ENCODE data around the gene RNF144B. TPM values are rescaled to one million over a fixed set of nuclear protein-coding genes. Genes with fewer than 3 reads are reported as not detected.
A peak's percentile ranks its signal among the peaks of the same experiment; 100 is the strongest.
"Not testable (repeated sequence)": the region's sequence is repeated elsewhere in the genome, so short reads cannot be mapped to it uniquely, and the experiment has no call there.

Gene RNF144B
- total RNA-seq, 1 experiment from 2014 or later, result 8.1 TPM

DNA sequence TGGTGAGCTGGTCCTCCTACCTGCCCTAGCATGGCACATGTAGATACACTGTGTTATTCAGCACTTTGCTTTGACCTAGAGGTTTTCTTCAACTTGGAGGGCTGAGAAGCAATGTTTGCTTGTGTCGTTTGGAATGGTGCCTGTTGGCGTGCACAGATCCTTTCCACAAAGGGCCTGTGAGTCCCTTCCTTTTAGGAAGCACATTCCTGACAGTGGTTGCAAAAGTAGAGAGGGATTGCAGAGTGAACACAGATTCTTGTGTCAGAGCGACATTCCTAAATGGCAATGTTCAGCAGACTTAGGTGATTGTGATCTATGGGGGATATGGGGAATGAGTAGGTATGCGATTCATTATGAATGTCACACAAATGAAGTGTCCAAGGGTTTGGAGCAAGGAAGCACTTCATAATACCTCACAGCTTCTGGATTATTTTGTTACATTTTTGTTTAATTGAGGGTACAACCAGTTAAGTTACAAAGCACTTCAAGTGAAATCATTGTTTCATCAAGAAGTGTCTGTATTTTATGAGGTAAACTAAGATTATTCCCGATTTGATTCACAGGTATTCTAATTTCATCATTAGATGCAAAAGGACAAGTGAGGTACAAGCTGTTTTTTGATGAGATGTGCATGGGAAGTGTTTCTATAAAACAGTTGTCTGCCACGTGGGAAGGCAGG is 713 bp upstream of the RNF144B start:
- H3K27ac ChIP-seq, result no peak overlapping the region
- no peaks in the 10 kb centered on the region for H3K27me3 ChIP-seq (replicated peaks)
- H3K4me3 ChIP-seq, result peak overlapping the region; percentile 48; the same call in 1 of the 2 replicates
- no peaks in the 10 kb centered on the region for H3K9me3 ChIP-seq (replicated peaks)
- no peaks in the 10 kb centered on the region for H3K36me3 ChIP-seq
- H3K4me1 ChIP-seq (replicated peaks), result peaks cover 40% of the 10 kb centered on the region
- DNase-seq (ENCODE audit: low read depth in 1 of 2, low spot score in 2 of 2), result no peak

DNA sequence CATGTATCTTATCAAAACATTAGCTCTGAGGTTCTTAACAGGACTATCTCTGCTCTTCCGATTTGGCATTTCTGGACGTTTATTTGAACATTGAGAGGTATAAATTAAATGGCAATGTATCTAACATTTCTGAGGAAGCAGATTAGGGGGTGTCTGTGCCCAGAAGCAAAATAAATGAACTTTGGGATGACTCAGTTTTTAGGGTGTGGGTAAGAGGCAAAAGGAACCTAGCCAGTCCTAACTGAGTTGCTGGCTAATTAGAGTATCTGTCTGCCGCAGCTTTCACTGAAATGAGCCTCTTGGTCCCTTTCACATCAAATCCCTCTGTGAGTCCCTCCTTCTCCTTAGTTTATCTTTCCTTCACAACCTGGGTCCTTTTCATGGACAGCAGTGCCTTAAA is 1.1 kb downstream of the RNF144B start:
- H3K27me3 ChIP-seq (replicated peaks), result no peaks in the 10 kb centered on the region
- H3K4me3 ChIP-seq, result peak overlapping the region; percentile 48
- peaks cover 41% of the 10 kb centered on the region for H3K4me1 ChIP-seq (replicated peaks)
- peak overlapping the region; percentile 69 for H3K27ac ChIP-seq
- DNase-seq (ENCODE audit: low read depth in 1 of 2, low spot score in 2 of 2), result peak in 1 of 2 experiments; percentile 40
- no peaks in the 10 kb centered on the region for H3K9me3 ChIP-seq (replicated peaks)
- no peaks in the 10 kb centered on the region for H3K36me3 ChIP-seq

DNA sequence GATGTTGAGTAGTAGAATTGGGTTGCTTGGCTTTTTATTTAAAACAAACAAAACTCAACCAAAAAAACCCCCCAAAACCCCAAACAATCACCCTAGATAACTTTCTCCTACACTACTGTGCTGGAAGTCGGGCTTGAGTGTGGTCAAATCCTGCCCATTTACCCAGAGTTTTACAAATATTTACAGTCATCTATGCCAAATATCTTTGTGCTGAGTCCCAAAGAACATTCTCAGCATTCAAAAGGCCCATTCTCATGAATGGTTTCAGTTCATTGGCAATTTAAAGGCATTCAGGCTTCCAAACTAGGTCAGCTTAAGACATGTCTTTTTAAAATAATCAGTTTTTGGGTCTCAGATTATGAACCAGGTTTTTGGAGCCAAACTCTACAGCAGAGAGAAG is 1.8 kb downstream of the RNF144B start:
- Histone ChIP-seq H3K9me3 (replicated peaks) (no peaks in the 10 kb centered on the region), H3K4me3 (peak overlapping the region; percentile 48; the same call in 1 of the 2 replicates), H3K36me3 (no peaks in the 10 kb centered on the region), H3K27me3 (replicated peaks) (no peaks in the 10 kb centered on the region), H3K27ac (peak overlapping the region; percentile 69), H3K4me1 (replicated peaks) (peaks cover 46% of the 10 kb centered on the region)
- DNase-seq (ENCODE audit: low read depth in 1 of 2, low spot score in 2 of 2), result peak in 1 of 2 experiments; percentile 74

DNA sequence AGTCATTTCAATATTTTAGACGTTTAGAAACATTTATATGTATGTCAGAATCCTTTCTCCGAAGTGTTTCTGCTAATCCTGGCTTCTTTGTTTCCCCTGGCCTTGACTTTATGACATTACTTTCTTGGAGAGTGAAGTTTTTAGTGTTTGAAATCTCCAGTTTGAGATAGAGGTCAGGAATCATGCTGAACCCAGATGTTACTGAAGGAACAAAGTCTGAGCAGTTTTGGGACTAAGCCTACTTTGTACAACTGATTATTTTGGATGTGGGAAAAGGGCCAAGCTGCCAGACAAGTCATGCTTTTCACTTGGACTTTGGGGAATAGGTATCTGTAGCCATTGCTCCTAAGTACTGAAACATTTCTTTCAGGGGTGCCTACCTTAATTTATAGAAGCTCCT is 2.3 kb downstream of the RNF144B start:
- Histone ChIP-seq H3K9me3 (replicated peaks) (no peaks in the 10 kb centered on the region), H3K27me3 (replicated peaks) (no peaks in the 10 kb centered on the region), H3K4me3 (no peak overlapping the region), H3K4me1 (replicated peaks) (peaks cover 46% of the 10 kb centered on the region), H3K36me3 (no peaks in the 10 kb centered on the region), H3K27ac (peak overlapping the region; percentile 69)
- DNase-seq (ENCODE audit: low read depth in 1 of 2, low spot score in 2 of 2), result no peak

DNA sequence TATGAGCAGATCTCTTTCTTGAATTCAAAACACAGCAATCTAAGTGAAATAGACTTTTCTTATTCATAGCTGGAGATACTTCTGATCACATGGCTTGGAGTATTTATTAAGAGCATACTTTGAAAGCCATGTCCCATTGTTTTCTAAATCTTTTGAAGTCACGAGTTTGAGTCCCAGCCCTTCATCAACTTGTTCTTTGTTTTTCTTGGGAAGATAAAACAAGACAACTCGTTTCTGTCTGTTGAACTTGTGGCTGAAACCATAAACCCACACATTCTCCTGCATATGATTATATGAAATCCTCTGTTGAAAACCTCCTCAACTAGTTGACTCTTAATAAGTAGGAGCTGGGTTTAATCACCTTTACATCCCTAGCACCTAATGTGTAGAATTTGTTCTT is 3.3 kb downstream of the RNF144B start:
- Histone ChIP-seq H3K36me3 (no peaks in the 10 kb centered on the region), H3K4me1 (replicated peaks) (peaks cover 52% of the 10 kb centered on the region), H3K27ac (no peak overlapping the region; the same call in 1 of the 2 replicates), H3K9me3 (replicated peaks) (no peaks in the 10 kb centered on the region), H3K27me3 (replicated peaks) (no peaks in the 10 kb centered on the region), H3K4me3 (no peak overlapping the region)
- peak in 1 of 2 experiments; percentile 31 for DNase-seq (ENCODE audit: low read depth in 1 of 2, low spot score in 2 of 2)

DNA sequence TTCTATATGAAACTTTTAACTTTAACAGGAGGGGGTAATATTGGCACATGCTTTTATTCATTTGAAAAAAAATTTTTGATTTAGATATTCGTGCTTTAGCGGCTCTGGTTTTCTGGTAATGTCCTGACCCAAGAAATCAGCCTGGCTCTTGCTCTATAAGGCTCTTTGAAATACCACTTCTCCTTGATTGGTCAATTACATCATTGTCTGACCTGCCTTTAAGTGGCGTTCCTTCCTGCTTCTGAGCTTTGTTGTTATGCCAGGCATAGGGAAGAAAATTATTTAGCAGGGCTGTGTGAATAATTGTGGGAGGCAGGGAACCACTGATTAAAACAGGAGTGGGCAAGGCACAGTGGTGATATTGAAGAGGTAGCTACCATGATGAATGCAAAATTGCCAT is 3.9 kb downstream of the RNF144B start:
- Histone ChIP-seq H3K36me3 (no peaks in the 10 kb centered on the region), H3K9me3 (replicated peaks) (no peaks in the 10 kb centered on the region), H3K27me3 (replicated peaks) (no peaks in the 10 kb centered on the region), H3K4me1 (replicated peaks) (peaks cover 58% of the 10 kb centered on the region), H3K27ac (no peak overlapping the region), H3K4me3 (no peak overlapping the region)
- DNase-seq (ENCODE audit: low read depth in 1 of 2, low spot score in 2 of 2), result no peak

DNA sequence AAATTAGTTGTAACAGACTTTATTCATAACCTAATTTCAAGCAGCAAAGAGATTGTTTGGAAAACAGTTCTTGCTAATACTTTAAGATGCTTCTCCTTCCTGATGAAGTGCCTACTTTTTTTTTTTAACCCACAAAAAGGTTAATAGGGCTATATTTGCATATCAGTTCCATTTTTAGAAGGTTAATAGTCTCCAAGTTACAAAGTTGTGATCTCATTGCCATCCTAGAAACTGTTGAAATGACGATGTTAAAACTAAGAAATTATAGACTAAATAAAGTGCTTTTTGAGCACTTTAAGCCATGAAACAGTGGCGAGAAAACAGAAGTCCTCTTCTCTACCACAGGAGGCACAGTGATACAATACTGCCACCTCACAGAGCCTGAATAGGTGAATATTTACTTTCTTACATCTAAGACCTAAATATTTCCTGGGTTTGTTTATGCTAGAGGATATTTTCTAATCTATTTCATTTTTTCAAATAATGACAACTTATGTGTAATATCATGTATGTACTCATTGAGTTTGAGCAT is 5.3 kb downstream of the RNF144B start:
- no peak for DNase-seq (ENCODE audit: low read depth in 1 of 2, low spot score in 2 of 2)
- Histone ChIP-seq H3K27me3 (replicated peaks) (no peaks in the 10 kb centered on the region), H3K4me3 (no peak overlapping the region), H3K27ac (no peak overlapping the region), H3K36me3 (no peaks in the 10 kb centered on the region), H3K4me1 (replicated peaks) (peaks cover 52% of the 10 kb centered on the region), H3K9me3 (replicated peaks) (no peaks in the 10 kb centered on the region)

DNA sequence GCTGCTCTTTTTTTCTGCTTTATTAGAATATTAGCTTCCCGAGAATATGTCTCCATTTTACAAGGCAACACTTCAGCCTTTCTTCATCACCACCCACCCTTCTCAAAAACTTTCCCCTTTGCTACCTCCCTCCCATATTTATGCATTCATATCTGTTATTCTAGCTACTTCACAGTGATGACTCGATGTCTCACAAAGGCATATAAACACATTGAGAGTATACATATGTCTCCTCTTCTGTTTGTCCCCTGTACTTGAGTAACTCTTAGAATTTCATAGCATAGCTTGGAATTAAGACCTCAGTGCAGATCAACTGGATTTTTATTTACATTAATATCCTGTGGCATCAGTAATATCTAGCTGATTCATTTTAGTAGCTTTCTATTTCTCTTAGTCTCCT is 6.5 kb downstream of the RNF144B start:
- no peak overlapping the region for H3K4me3 ChIP-seq
- H3K4me1 ChIP-seq (replicated peaks), result peaks cover 44% of the 10 kb centered on the region

DNA sequence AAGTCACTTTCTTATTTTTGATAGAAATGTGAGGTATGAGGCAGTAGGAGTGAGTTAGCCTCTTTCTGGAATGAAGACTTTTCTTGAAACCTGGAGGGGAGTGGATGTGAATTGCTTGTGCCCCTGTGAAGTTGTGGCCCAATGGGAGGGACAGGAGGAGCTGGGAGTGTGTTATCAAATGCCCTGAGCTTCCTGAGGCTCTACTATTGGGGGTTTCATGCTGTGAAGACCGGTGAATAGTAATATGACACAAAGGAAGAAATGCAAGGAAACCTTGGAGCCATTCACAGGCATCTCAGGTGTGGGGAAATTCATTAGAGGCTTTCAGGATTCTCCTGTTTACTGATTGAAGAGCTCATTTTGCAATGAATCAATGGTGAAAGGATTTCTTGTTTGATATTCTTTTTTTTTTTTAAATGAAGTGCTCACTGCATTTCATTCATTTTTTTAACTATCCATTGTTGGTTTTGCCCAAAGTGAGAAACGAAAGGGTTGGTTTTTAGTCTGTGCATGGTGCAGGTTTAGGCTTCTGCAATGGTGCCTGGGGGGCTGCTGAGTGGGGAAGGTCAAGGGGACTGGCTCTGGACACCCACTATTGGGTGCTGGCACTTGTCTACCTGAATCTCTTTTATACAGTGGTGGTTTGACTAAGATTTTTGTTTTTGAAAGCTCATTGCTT is 8.2 kb downstream of the RNF144B start:
- H3K9me3 ChIP-seq (replicated peaks), result no peaks in the 10 kb centered on the region
- no peak overlapping the region for H3K4me3 ChIP-seq
- peaks cover 6% of the 10 kb centered on the region for H3K36me3 ChIP-seq
- H3K27me3 ChIP-seq (replicated peaks), result no peaks in the 10 kb centered on the region
- H3K4me1 ChIP-seq (replicated peaks), result peaks cover 30% of the 10 kb centered on the region
- no peak for DNase-seq (ENCODE audit: low read depth in 1 of 2, low spot score in 2 of 2)
- H3K27ac ChIP-seq, result 0 out of 2 replicates have a peak overlapping the region, but pooled peaks have one; percentile 16

More for the DNA sequence above, 6.5 kb downstream of the RNF144B start:
- Histone ChIP-seq H3K36me3 (no peaks in the 10 kb centered on the region; the same call in 1 of the 2 replicates), H3K27me3 (replicated peaks) (no peaks in the 10 kb centered on the region), H3K9me3 (replicated peaks) (no peaks in the 10 kb centered on the region), H3K27ac (no peak overlapping the region)
- DNase-seq (ENCODE audit: low read depth in 1 of 2, low spot score in 2 of 2), result no peak

DNA sequence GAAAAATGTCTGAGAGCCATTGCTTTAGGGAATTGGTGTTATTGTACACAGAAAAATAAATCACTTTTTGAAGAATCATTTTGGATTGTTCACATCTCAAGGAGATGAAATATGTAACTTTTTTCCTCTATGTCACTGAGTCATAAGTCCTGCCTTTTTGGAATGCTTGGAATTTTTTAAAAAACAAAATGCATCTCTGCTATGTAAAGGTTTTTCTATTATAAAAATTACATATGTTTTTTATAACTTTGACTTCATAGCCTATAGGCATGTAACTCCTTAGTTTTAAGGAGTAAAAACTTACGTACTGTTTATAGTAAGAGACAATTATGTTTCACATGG is 8.7 kb downstream of the RNF144B start:
- no peaks in the 10 kb centered on the region for H3K27me3 ChIP-seq (replicated peaks)
- DNase-seq (ENCODE audit: low read depth in 1 of 2, low spot score in 2 of 2), result no peak
- H3K4me1 ChIP-seq (replicated peaks), result peaks cover 30% of the 10 kb centered on the region
- H3K4me3 ChIP-seq, result no peak overlapping the region
- no peaks in the 10 kb centered on the region for H3K9me3 ChIP-seq (replicated peaks)
- peaks cover 9% of the 10 kb centered on the region for H3K36me3 ChIP-seq
- 0 out of 2 replicates have a peak overlapping the region, but pooled peaks have one; percentile 16 for H3K27ac ChIP-seq

DNA sequence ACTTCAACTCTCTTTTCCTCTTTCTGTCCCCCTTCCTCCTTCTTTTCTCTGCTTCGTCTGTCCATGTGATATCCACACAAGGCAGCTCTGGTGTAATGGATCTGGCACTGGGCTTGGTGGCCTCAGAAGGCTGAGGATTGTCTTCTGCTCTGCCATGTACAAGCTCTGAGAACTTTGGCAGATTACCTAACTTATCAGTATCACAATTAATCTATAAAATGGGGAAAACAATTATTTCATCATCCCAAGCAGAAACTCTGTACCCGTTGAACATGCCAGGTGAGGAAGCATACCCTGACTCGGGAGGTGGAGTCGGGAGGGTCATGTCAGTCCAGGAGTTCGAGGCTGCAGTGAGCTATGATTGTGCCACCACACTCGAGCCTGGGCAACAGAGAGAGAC is 10.6 kb downstream of the RNF144B start:
- H3K9me3 ChIP-seq (replicated peaks), result no peaks in the 10 kb centered on the region
- no peak for DNase-seq (ENCODE audit: low read depth in 1 of 2, low spot score in 2 of 2)

DNA sequence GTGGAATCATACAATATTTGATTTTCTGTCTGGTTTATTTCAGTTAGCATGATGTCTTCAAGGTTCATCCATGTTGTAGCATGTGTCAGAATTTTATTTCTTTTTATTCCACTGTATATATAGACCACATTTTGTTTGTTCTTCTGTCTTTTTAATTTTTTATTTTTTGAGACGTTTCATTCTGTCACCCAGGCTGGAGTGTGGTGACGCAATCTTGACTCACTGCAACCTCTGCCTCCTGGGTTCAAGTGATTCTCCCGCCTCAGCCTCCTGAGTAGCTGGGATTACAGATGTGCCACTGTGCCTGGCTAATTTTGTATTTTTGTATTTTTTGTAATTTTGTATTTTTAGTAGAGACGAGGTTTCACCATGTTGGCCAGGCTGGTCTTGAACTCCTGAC is 11.1 kb downstream of the RNF144B start:
- not testable (repeated sequence) for H3K27ac ChIP-seq; H3K9me3 ChIP-seq (replicated peaks); DNase-seq (ENCODE audit: low read depth in 1 of 2, low spot score in 2 of 2); H3K4me3 ChIP-seq; H3K27me3 ChIP-seq (replicated peaks)
- H3K4me1 ChIP-seq (replicated peaks), result peaks cover 37% of the 10 kb centered on the region
- H3K36me3 ChIP-seq, result peaks cover 15% of the 10 kb centered on the region

More for the DNA sequence above, 10.6 kb downstream of the RNF144B start:
- H3K36me3 ChIP-seq, result peaks cover 15% of the 10 kb centered on the region
- no peak overlapping the region for H3K4me3 ChIP-seq
- no peak overlapping the region for H3K27ac ChIP-seq
- H3K4me1 ChIP-seq (replicated peaks), result peaks cover 37% of the 10 kb centered on the region
- no peaks in the 10 kb centered on the region for H3K27me3 ChIP-seq (replicated peaks)

DNA sequence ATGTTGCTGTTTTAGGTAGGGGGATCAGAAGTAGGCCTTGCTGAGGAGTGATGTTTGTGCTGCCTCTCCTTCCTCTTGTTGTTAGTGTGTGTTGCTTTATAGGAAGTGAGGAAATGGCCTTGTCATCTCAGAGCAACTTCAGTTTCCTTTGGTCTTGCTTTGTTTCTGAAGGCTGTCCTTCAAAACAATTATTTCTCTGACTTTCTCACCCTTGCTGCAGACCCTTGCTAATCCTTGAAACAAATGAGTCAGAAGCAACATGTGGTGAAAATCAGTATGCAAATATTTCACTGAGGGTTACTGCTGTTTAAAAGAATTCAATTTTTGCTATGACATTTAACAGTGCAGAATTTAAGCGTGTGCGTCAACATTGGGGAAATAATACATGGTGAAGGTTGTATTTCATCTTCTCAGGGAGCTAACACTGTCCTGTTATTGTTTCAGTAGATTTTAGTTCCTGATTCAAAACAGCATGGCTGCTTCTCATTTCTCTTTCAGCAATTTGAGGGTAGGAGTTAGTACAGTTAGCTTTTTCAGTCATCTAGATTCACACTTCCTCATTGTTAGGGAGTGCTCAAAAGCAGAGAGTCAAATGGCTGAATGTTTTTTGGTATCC is 13.8 kb downstream of the RNF144B start:
- peaks cover 29% of the 10 kb centered on the region for H3K4me1 ChIP-seq (replicated peaks)
- H3K27me3 ChIP-seq (replicated peaks), result no peaks in the 10 kb centered on the region
- DNase-seq (ENCODE audit: low read depth in 1 of 2, low spot score in 2 of 2), result peak in 1 of 2 experiments; percentile 53
- peaks cover 4% of the 10 kb centered on the region; the same call in 1 of the 2 replicates for H3K9me3 ChIP-seq (replicated peaks)
- peak overlapping the region; percentile 71 for H3K27ac ChIP-seq
- peaks cover 20% of the 10 kb centered on the region for H3K36me3 ChIP-seq
- H3K4me3 ChIP-seq, result no peak overlapping the region

DNA sequence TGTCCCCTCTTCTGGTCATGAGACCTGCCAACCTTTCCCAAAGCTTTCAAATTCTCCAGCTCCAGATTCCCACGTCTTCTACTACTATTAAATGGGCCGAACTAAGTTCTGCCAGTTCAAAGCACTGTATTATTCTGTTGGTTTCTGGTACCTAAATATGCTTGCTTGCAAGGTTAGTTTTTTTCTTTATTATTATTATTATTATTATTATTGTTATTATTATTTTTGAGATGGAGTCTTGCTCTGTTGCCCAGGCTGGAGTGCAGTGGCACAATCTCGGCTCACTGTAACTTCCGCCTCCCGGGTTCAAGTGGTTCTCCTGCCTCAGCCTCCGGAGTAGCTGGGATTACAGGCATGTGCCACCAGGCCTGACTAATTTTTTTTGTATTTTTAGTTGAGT is 17.8 kb downstream of the RNF144B start:
- H3K27me3 ChIP-seq (replicated peaks); H3K4me3 ChIP-seq; H3K9me3 ChIP-seq (replicated peaks); DNase-seq (ENCODE audit: low read depth in 1 of 2, low spot score in 2 of 2): not testable (repeated sequence)
- Histone ChIP-seq H3K27ac (peak overlapping the region; percentile 77), H3K36me3 (peaks cover 16% of the 10 kb centered on the region), H3K4me1 (replicated peaks) (peaks cover 36% of the 10 kb centered on the region)
